ENCODE results near the gene ARRB1.
A peak's percentile ranks its signal among the peaks of the same experiment; 100 is the strongest.
"Not testable (repeated sequence)": the region's sequence is repeated elsewhere in the genome, so short reads cannot be mapped to it uniquely, and the experiment has no call there.

The ARRB1 gene

DNA sequence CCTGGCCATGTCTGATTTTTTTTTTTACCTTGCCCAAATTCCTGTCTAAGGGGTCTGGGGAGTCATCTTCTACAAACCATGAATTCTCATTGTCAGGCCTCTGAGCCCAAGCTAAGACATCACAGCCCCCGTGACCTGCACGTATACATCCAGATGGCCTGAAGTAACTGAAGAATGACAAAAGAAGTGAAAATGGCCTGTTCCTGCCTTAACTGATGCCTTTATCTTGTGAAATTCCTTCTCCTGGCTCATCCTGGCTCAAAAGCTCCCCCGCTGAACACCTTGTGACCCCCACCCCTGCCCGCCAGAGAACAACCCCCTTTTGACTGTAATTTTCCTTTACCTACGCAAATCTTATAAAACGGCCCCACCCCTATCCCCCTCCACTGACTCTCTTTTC, 20.2 kb downstream of the ARRB1 start:
- not testable (repeated sequence) for DNase-seq; H4K8ac ChIP-seq (ENCODE audit: low read depth, low read length); H3K36me3 ChIP-seq (ENCODE audit: control insufficient read depth in 1 of 2, insufficient read depth in 2 of 2, low read length in 2 of 2); H3K4ac ChIP-seq (ENCODE audit: low read depth, low read length); H3K18ac ChIP-seq (ENCODE audit: low read length); H2AK5ac ChIP-seq (ENCODE audit: low read length); H3K79me2 ChIP-seq (ENCODE audit: control insufficient read depth, insufficient read depth, low read length, poor library complexity); H2AFZ ChIP-seq (ENCODE audit: insufficient read depth, low read length, poor library complexity); H3K23ac ChIP-seq (ENCODE audit: low read length); H3K14ac ChIP-seq (ENCODE audit: low read length); H3K9me3 ChIP-seq (ENCODE audit: insufficient read depth, low read depth, low read length); H4K12ac ChIP-seq (ENCODE audit: low read depth, low read length); H3K27me3 ChIP-seq (ENCODE audit: insufficient read depth, low read length); H3K9ac ChIP-seq (ENCODE audit: low read length); H3K4me3 ChIP-seq (ENCODE audit: low read depth, low read length); H2BK12ac ChIP-seq (ENCODE audit: low read length); H3K4me2 ChIP-seq (ENCODE audit: low read length)
- Histone ChIP-seq H3K4me1 (ENCODE audit: control insufficient read depth in 1 of 2, insufficient read depth in 2 of 2, low read length in 2 of 2) (peaks cover 36 to 44% of the 10 kb centered on the region in 2 experiments), H2BK120ac (ENCODE audit: insufficient read depth, low read length, poor library complexity) (peak overlapping the region; percentile 4), H3K79me1 (ENCODE audit: low read length) (peaks cover 26% of the 10 kb centered on the region), H3K27ac (ENCODE audit: low read depth, low read length) (peak overlapping the region; percentile 64), H2BK5ac (ENCODE audit: low read depth, low read length, poor library complexity) (peak overlapping the region; percentile 35), H4K91ac (ENCODE audit: low read depth, low read length) (peak overlapping the region; percentile 29)
- no CpG with 5 or more reads among the region's 6 CpGs for WGBS (ENCODE audit: extremely low coverage, insufficient coverage, insufficient read length)

DNA sequence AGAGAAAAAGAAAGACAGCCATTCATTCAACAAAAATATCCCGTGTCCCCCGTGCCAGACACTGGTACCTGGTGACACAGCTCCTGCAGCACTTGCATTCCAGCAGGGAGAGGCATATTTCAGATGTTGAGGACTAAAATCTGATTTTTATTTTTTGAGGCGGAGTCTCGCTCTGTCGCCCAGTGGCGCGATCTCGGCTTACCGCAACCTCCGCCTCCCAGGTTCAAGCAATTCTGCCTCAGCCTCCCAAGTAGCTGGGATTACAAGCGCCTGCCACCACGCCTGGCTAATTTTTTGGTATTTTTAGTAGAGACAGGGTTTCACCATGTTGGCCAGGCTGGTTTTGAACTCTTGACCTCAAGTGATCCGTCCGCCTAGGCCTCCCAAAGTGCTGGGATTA, 20.6 kb downstream of the ARRB1 start:
- not testable (repeated sequence) for H3K14ac ChIP-seq (ENCODE audit: low read length); H3K4me3 ChIP-seq (ENCODE audit: low read depth, low read length); H3K9ac ChIP-seq (ENCODE audit: low read length); H3K79me2 ChIP-seq (ENCODE audit: control insufficient read depth, insufficient read depth, low read length, poor library complexity); H4K12ac ChIP-seq (ENCODE audit: low read depth, low read length); H2AFZ ChIP-seq (ENCODE audit: insufficient read depth, low read length, poor library complexity); H3K23ac ChIP-seq (ENCODE audit: low read length); H3K4me2 ChIP-seq (ENCODE audit: low read length); H3K27me3 ChIP-seq (ENCODE audit: insufficient read depth, low read length); H3K9me3 ChIP-seq (ENCODE audit: insufficient read depth, low read depth, low read length); H2AK5ac ChIP-seq (ENCODE audit: low read length); H3K36me3 ChIP-seq (ENCODE audit: control insufficient read depth in 1 of 2, insufficient read depth in 2 of 2, low read length in 2 of 2); H3K18ac ChIP-seq (ENCODE audit: low read length); DNase-seq; H3K4ac ChIP-seq (ENCODE audit: low read depth, low read length); H4K8ac ChIP-seq (ENCODE audit: low read depth, low read length)
- H2BK5ac ChIP-seq (ENCODE audit: low read depth, low read length, poor library complexity) = peak overlapping the region; percentile 53
- H2BK12ac ChIP-seq (ENCODE audit: low read length) = peak overlapping the region; percentile 44
- H3K79me1 ChIP-seq (ENCODE audit: low read length) = peaks cover 21% of the 10 kb centered on the region
- H2BK120ac ChIP-seq (ENCODE audit: insufficient read depth, low read length, poor library complexity) = peak overlapping the region; percentile 4
- peak overlapping the region; percentile 29 for H4K91ac ChIP-seq (ENCODE audit: low read depth, low read length)
- peak overlapping the region; percentile 64 for H3K27ac ChIP-seq (ENCODE audit: low read depth, low read length)
- H3K4me1 ChIP-seq (ENCODE audit: control insufficient read depth in 1 of 2, insufficient read depth in 2 of 2, low read length in 2 of 2) = peaks cover 31 to 42% of the 10 kb centered on the region in 2 experiments
- WGBS (ENCODE audit: extremely low coverage, insufficient coverage, insufficient read length) = no CpG with 5 or more reads among the region's 14 CpGs

GRCh38 chr11:75330291-75330690, 21.2 kb downstream of the ARRB1 start:
- Histone ChIP-seq H3K9ac (ENCODE audit: low read length) (no peak overlapping the region), H3K79me2 (ENCODE audit: control insufficient read depth, insufficient read depth, low read length, poor library complexity) (peaks cover 2% of the 10 kb centered on the region), H3K18ac (ENCODE audit: low read length) (no peak overlapping the region), H3K27ac (ENCODE audit: low read depth, low read length) (peak overlapping the region; percentile 64), H3K27me3 (ENCODE audit: insufficient read depth, low read length) (no peaks in the 10 kb centered on the region), H3K79me1 (ENCODE audit: low read length) (peaks cover 15% of the 10 kb centered on the region), H4K12ac (ENCODE audit: low read depth, low read length) (no peak overlapping the region), H2AK5ac (ENCODE audit: low read length) (no peak overlapping the region), H2BK120ac (ENCODE audit: insufficient read depth, low read length, poor library complexity) (peak overlapping the region; percentile 3), H3K23ac (ENCODE audit: low read length) (no peak overlapping the region), H2BK5ac (ENCODE audit: low read depth, low read length, poor library complexity) (peak overlapping the region; percentile 53), H3K9me3 (ENCODE audit: insufficient read depth, low read depth, low read length) (no peaks in the 10 kb centered on the region), H3K36me3 (ENCODE audit: control insufficient read depth in 1 of 2, insufficient read depth in 2 of 2, low read length in 2 of 2) (no peaks in the 10 kb centered on the region), H2AFZ (ENCODE audit: insufficient read depth, low read length, poor library complexity) (no peak overlapping the region), H3K4me1 (ENCODE audit: control insufficient read depth in 1 of 2, insufficient read depth in 2 of 2, low read length in 2 of 2) (peaks cover 26 to 37% of the 10 kb centered on the region in 2 experiments), H4K91ac (ENCODE audit: low read depth, low read length) (peak overlapping the region; percentile 29), H4K8ac (ENCODE audit: low read depth, low read length) (no peak overlapping the region), H3K4me2 (ENCODE audit: low read length) (no peak overlapping the region), H3K14ac (ENCODE audit: low read length) (no peak overlapping the region), H3K4ac (ENCODE audit: low read depth, low read length) (no peak overlapping the region), H3K4me3 (ENCODE audit: low read depth, low read length) (no peak overlapping the region), H2BK12ac (ENCODE audit: low read length) (peak overlapping the region; percentile 16)
- no CpG with 5 or more reads among the region's 1 CpG for WGBS (ENCODE audit: extremely low coverage, insufficient coverage, insufficient read length)
- DNase-seq = no peak

- Histone ChIP-seq H3K4ac (ENCODE audit: low read depth, low read length) (peak overlapping the region; percentile 24), H2BK120ac (ENCODE audit: insufficient read depth, low read length, poor library complexity) (no peak overlapping the region), H3K36me3 (ENCODE audit: control insufficient read depth in 1 of 2, insufficient read depth in 2 of 2, low read length in 2 of 2) (peaks cover 0 to 2% of the 10 kb centered on the region in 2 experiments), H3K9ac (ENCODE audit: low read length) (no peak overlapping the region), H3K4me2 (ENCODE audit: low read length) (no peak overlapping the region), H3K18ac (ENCODE audit: low read length) (peak overlapping the region; percentile 46), H4K91ac (ENCODE audit: low read depth, low read length) (no peak overlapping the region), H3K14ac (ENCODE audit: low read length) (no peak overlapping the region), H3K79me2 (ENCODE audit: control insufficient read depth, insufficient read depth, low read length, poor library complexity) (peaks cover 2% of the 10 kb centered on the region), H2AFZ (ENCODE audit: insufficient read depth, low read length, poor library complexity) (no peak overlapping the region), H4K12ac (ENCODE audit: low read depth, low read length) (no peak overlapping the region), H3K4me3 (ENCODE audit: low read depth, low read length) (no peak overlapping the region), H3K27me3 (ENCODE audit: insufficient read depth, low read length) (no peaks in the 10 kb centered on the region), H2BK12ac (ENCODE audit: low read length) (no peak overlapping the region), H2BK5ac (ENCODE audit: low read depth, low read length, poor library complexity) (peak overlapping the region; percentile 1), H3K27ac (ENCODE audit: low read depth, low read length) (peak overlapping the region; percentile 15), H2AK5ac (ENCODE audit: low read length) (no peak overlapping the region), H4K8ac (ENCODE audit: low read depth, low read length) (peak overlapping the region; percentile 29), H3K4me1 (ENCODE audit: control insufficient read depth in 1 of 2, insufficient read depth in 2 of 2, low read length in 2 of 2) (peaks cover 18 to 24% of the 10 kb centered on the region in 2 experiments), H3K23ac (ENCODE audit: low read length) (no peak overlapping the region), H3K79me1 (ENCODE audit: low read length) (peaks cover 7% of the 10 kb centered on the region), H3K9me3 (ENCODE audit: insufficient read depth, low read depth, low read length) (no peaks in the 10 kb centered on the region)
- WGBS (ENCODE audit: extremely low coverage, insufficient coverage, insufficient read length) = no CpG with 5 or more reads among the region's 9 CpGs
- DNase-seq = peak; percentile 49 to 79
Observed at GRCh38 chr11:75328426-75329277, 22.8 kb downstream of the ARRB1 start.
